H7 (cell line): ENCODE data around the gene OR4A5. TPM values are rescaled to one million over a fixed set of nuclear protein-coding genes. Genes with fewer than 3 reads are reported as not detected.
"Not testable (repeated sequence)": the region's sequence is repeated elsewhere in the genome, so short reads cannot be mapped to it uniquely, and the experiment has no call there.

Experiments used
- DNase-seq: peaks from one replicate; pipeline ENCODE4 v3.0.0; 2012
- H3K27me3 ChIP-seq: 2 replicates; pipeline ENCODE4 v1.6.0; 2011; ENCODE audit warnings: mild to moderate bottlenecking, low read length; ENCODE audit not compliant: control insufficient read depth, insufficient read depth
- H3K36me3 ChIP-seq: replicated peaks from 2 replicates; pipeline ENCODE4 v1.5.1; 2011; ENCODE audit warnings: low read length; ENCODE audit not compliant: control insufficient read depth, insufficient read depth
- H3K4me3 ChIP-seq: 2 replicates; pipeline ENCODE4 v1.5.1; 2011; ENCODE audit warnings: low read depth, mild to moderate bottlenecking, control low read depth, low read length, moderate library complexity; ENCODE audit not compliant: insufficient read depth
- total RNA-seq: library from RNA; depleted of rRNA; stranded (reverse); fragments of >200 nt; shearing (Covaris generic); gene quantifications from 2 replicates; pipeline ENCODE4 v1.2.3, GENCODE V29; 2014; rRNA removed

The OR4A5 gene, protein sequence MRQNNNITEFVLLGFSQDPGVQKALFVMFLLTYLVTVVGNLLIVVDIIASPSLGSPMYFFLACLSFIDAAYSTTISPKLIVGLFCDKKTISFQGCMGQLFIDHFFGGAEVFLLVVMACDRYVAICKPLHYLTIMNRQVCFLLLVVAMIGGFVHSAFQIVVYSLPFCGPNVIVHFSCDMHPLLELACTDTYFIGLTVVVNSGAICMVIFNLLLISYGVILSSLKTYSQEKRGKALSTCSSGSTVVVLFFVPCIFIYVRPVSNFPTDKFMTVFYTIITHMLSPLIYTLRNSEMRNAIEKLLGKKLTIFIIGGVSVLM
- total RNA-seq: not detected in 2 replicates

DNA sequence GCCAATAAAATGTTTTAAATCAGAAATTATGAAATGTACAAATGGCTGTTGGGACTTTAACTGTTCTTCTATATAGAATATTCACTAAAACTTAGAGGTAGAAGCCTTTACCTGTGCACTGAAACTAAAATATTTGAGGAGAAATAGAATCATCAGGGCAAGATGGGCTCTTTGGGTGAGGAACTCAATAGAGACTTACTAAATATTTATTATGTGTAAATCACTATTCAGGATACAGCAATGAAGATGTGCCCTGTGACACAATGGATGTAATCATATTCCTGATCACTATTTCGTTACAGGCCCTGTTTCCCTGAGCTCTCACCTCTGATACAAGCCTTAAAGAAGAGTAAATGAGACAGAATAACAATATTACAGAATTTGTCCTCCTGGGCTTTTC, at the start of gene OR4A5:
Gene OR4A5, plus strand, starts transcription at position 301 of the 400 bp plus-strand sequence. Its CDS starts 53 bp downstream, at position 354.
- not testable (repeated sequence) for H3K4me3 ChIP-seq, H3K36me3 ChIP-seq, H3K27me3 ChIP-seq, DNase-seq

DNA sequence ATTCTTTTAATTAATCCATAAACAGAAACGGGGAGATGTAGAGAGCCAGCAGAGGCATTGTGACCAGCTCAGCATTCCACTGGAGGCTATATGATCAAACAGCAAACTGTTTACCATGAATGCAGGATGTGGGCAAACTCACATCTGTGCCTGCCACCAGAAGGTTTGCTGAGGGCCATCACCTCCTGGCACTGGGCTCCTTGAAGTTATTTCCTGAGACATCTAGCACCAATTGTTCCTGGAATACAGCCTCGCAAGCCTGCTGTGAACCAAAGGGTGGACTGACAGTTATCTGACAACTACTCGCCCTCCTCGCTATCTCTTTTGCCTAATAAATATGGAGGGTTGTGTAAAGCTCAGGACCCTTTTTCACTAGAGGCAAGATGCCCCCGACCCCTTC, 13.5 kb downstream of the OR4A5 start:
- H3K27me3 ChIP-seq, H3K36me3 ChIP-seq, DNase-seq, H3K4me3 ChIP-seq: not testable (repeated sequence)

Other genes with a start within 250 kb of the OR4A5 start
- gene OR4C46, start 102.8 kb upstream of the OR4A5 start, total RNA-seq: not detected in 2 replicates